HepG2 (cell line): ENCODE results near the gene ZNF559. TPM values are rescaled to one million over a fixed set of nuclear protein-coding genes. Genes with fewer than 3 reads are reported as not detected.

ENCODE experiments used
- KLF15 ChIP-seq: sonication (generic); formaldehyde crosslinking; IDR thresholded peaks from 2 replicates; pipeline ENCODE4 v1.8.1; 2023; ENCODE audit warnings: borderline replicate concordance, mild to moderate bottlenecking, inconsistent platforms, missing genetic modification reagents, mixed read lengths
- MNT ChIP-seq: fragments of 450-650 bp; IDR thresholded peaks from 2 replicates; pipeline ENCODE4 v1.6.1; 2016
- MTERF4 ChIP-seq: sonication (generic); formaldehyde crosslinking; IDR thresholded peaks from 2 replicates; pipeline ENCODE4 v1.8.0; 2023; ENCODE audit warnings: mild to moderate bottlenecking, missing genetic modification reagents
- NFKB2 ChIP-seq: sonication (generic); formaldehyde crosslinking; IDR thresholded peaks from 2 replicates; pipeline ENCODE4 v1.4.0; 2020; ENCODE audit warnings: missing genetic modification reagents, borderline replicate concordance
- NR2F1 ChIP-seq, 2 experiments: fragments of 450-650 bp in 1 of 2; formaldehyde crosslinking in 1 of 2; IDR thresholded peaks; 2 replicates each; pipeline versions ENCODE4 v1.5.0 to v1.6.1; 2016 to 2020; ENCODE audit warnings: mild to moderate bottlenecking in 1 of 2, missing compliant biosample characterization in 1 of 2, missing genetic modification reagents in 1 of 2, moderate library complexity in 1 of 2
- NR2F6 ChIP-seq, 2 experiments: IDR thresholded peaks; 2 replicates each; pipeline ENCODE4 v1.6.1; 2016; ENCODE audit warnings: antibody characterized with exemption in 1 of 2, mild to moderate bottlenecking in 1 of 2
- PHF5A ChIP-seq: IDR thresholded peaks from one replicate; pipeline ENCODE4 v1.6.1; 2018; ENCODE audit warnings: low read depth, missing genetic modification reagents; ENCODE audit not compliant: unreplicated experiment
- PITX1 ChIP-seq: sonication (generic); formaldehyde crosslinking; IDR thresholded peaks from 2 replicates; pipeline ENCODE4 v1.5.1; 2020; ENCODE audit warnings: mild to moderate bottlenecking, missing genetic modification reagents
- REST ChIP-seq, 2 experiments: IDR thresholded peaks; 2 replicates each; pipeline ENCODE4 v1.6.1; 2011 to 2012; ENCODE audit warnings: low read length in 2 of 2, borderline replicate concordance in 1 of 2, low read depth in 1 of 2, mild to moderate bottlenecking in 1 of 2, moderate library complexity in 1 of 2
- SPEN ChIP-seq: sonication (generic); formaldehyde crosslinking; IDR thresholded peaks from 2 replicates; pipeline ENCODE4 v1.5.1; 2020; ENCODE audit warnings: low read depth, mild to moderate bottlenecking, missing genetic modification reagents
- ZNF20 ChIP-seq: sonication (generic); formaldehyde crosslinking; IDR thresholded peaks from 2 replicates; pipeline ENCODE4 v1.4.0; 2020; ENCODE audit warnings: mild to moderate bottlenecking, moderate library complexity, missing genetic modification reagents
- ZNF256 ChIP-seq: sonication (generic); formaldehyde crosslinking; conservative IDR thresholded peaks from 2 replicates; pipeline ENCODE4 v1.4.0; 2020; ENCODE audit warnings: missing genetic modification reagents
- ZNF275 ChIP-seq: sonication (generic); formaldehyde crosslinking; IDR thresholded peaks from 2 replicates; pipeline ENCODE4 v1.8.0; 2022; ENCODE audit warnings: missing genetic modification reagents, mild to moderate bottlenecking, inconsistent platforms, borderline replicate concordance
- ZNF746 ChIP-seq: sonication (generic); formaldehyde crosslinking; IDR thresholded peaks from 2 replicates; pipeline ENCODE4 v1.8.0; 2022; ENCODE audit warnings: mild to moderate bottlenecking, missing genetic modification reagents
- polyA plus RNA-seq, 8 experiments: library from polyadenylated mRNA; depleted of rRNA in 3 of 8; stranded (reverse) in 7 of 8; unstranded in 1 of 8; fragments of >200 nt; fragmentation: Illumina TruSeq in 4 of 8; extraction: Trizol in 4 of 8; gene quantifications; 2 replicates each; pipeline versions ENCODE4 v1.2.1 to v1.2.3, GENCODE V29; 2011 to 2016; ENCODE audit warnings: low read depth in 4 of 8, missing spikeins in 1 of 8, mixed read lengths in 1 of 8; ENCODE audit not compliant: insufficient read depth in 1 of 8
- total RNA-seq, 5 experiments: library from RNA; depleted of rRNA; stranded (reverse); fragments of >200 nt; fragmentation: Illumina TruSeq; extraction: Trizol; gene quantifications; 2 replicates each; pipeline ENCODE4 v1.2.3, GENCODE V29; 2016; ENCODE audit warnings: low read depth in 1 of 5
- TF ChIP-seq, protein P1 (sequence below): IDR thresholded peaks from 2 replicates; pipeline ENCODE4 v1.6.1; 2016
- TF ChIP-seq, protein P2 (sequence below): sonication (generic); formaldehyde crosslinking; IDR thresholded peaks from 2 replicates; pipeline ENCODE4 v1.8.1; 2022; ENCODE audit warnings: low read depth, mild to moderate bottlenecking, missing genetic modification reagents

The ZNF559 gene
- total and polyA plus RNA-seq, 2 of the 13 experiments (the other 11 are each of a cell fraction or from before 2014, with no cell fraction given), result 6.3 to 9.8 TPM

DNA sequence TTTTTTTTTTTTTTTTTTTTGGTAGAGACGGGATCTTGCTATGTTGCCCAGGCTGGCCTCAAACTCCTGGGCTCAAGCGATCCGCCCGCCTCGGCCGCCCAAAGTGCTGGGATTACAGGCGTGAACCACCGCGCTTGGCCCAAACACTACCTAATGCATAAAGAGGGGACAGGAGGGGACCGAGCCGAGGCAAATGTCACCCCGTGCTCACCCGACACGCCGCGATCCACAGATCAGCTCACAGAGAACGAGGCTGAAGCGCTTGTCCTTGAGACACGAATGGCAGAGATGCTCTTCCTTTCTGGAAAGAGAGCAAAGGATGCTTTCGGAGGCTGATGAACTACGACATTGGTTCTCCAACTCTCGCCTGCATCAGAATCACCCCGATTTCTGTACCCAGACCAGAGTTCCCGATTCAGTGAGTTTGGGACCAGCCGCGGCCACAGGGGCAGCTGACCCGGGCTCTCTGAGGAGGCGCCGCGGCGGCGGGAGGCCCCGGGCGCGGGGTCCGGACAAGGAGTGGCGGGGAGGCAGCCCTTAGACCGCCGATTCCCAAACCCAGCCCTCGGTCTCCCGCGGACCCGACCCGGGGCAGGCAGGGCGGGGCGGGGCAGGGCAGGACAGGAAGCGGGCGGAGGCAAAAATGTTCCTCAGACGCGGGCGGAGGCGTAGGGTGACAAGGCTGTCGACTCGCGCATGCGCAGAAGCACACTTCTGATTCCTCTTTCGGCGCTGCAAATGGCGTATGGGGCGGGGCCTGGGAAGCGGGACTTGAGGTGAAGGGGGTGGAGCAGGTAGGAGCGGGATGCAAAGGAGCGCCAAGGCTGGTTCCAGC lies 14.6 kb upstream of the ZNF559 start, which contains the start of gene ZNF699 (continued):
- TF ChIP-seq NFKB2, result no peak
- no peak for TF ChIP-seq ZNF256
- no peak for TF ChIP-seq REST (IDR thresholded peaks at IDR 0.05; ENCODE audit: borderline replicate concordance in 1 of 2, low read depth in 1 of 2, low read length in 2 of 2)
- TF ChIP-seq ZNF275, result no peak
- TF ChIP-seq, protein P1, sequence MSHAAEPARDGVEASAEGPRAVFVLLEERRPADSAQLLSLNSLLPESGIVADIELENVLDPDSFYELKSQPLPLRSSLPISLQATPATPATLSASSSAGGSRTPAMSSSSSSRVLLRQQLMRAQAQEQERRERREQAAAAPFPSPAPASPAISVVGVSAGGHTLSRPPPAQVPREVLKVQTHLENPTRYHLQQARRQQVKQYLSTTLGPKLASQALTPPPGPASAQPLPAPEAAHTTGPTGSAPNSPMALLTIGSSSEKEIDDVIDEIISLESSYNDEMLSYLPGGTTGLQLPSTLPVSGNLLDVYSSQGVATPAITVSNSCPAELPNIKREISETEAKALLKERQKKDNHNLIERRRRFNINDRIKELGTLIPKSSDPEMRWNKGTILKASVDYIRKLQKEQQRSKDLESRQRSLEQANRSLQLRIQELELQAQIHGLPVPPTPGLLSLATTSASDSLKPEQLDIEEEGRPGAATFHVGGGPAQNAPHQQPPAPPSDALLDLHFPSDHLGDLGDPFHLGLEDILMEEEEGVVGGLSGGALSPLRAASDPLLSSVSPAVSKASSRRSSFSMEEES (CRISPR knock-in tag), result no peak
- no peak for TF ChIP-seq MNT
- TF ChIP-seq PITX1 (CRISPR knock-in tag), result no peak
- no peak for TF ChIP-seq NR2F1 (CRISPR knock-in tag; IDR thresholded peaks at IDR 0.05)
- TF ChIP-seq PHF5A (CRISPR knock-in tag), result no peak
- no peak for TF ChIP-seq SPEN (CRISPR knock-in tag)
- no peak for TF ChIP-seq NR2F6 (IDR thresholded peaks at IDR 0.05)
- TF ChIP-seq NR2F6 (CRISPR knock-in tag; IDR thresholded peaks at IDR 0.05), result no peak
- no peak for TF ChIP-seq KLF15 (CRISPR knock-in tag)
- TF ChIP-seq, protein P2, sequence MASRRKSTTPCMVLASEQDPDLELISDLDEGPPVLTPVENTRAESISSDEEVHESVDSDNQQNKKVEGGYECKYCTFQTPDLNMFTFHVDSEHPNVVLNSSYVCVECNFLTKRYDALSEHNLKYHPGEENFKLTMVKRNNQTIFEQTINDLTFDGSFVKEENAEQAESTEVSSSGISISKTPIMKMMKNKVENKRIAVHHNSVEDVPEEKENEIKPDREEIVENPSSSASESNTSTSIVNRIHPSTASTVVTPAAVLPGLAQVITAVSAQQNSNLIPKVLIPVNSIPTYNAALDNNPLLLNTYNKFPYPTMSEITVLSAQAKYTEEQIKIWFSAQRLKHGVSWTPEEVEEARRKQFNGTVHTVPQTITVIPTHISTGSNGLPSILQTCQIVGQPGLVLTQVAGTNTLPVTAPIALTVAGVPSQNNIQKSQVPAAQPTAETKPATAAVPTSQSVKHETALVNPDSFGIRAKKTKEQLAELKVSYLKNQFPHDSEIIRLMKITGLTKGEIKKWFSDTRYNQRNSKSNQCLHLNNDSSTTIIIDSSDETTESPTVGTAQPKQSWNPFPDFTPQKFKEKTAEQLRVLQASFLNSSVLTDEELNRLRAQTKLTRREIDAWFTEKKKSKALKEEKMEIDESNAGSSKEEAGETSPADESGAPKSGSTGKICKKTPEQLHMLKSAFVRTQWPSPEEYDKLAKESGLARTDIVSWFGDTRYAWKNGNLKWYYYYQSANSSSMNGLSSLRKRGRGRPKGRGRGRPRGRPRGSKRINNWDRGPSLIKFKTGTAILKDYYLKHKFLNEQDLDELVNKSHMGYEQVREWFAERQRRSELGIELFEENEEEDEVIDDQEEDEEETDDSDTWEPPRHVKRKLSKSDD (CRISPR knock-in tag), result no peak
- TF ChIP-seq ZNF20 (CRISPR knock-in tag), result no peak
- no peak for TF ChIP-seq ZNF746 (CRISPR knock-in tag)
- no peak for TF ChIP-seq MTERF4 (CRISPR knock-in tag)
